K562 (cell line): Measurements from ENCODE around the gene MCL1. TPM values are rescaled to one million over a fixed set of nuclear protein-coding genes. Genes with fewer than 3 reads are reported as not detected.
A peak's percentile ranks its signal among the peaks of the same experiment; 100 is the strongest.

Experiments used
- ATF7 ChIP-seq: fragments of 450-650 bp; IDR thresholded peaks from 2 replicates; pipeline ENCODE4 v1.7.1; 2014; ENCODE audit warnings: mild to moderate bottlenecking, moderate library complexity
- CEBPG ChIP-seq, 3 experiments: fragments of 200-800 bp in 1 of 3; sonication (Bioruptor generic) in 1 of 3; sonication (generic) in 1 of 3; formaldehyde crosslinking in 1 of 3; IDR thresholded peaks in 2 of 3; conservative IDR thresholded peaks in 1 of 3; 2 replicates each; pipeline versions ENCODE4 v1.6.1 to v1.8.0; 2016 to 2022; ENCODE audit warnings: missing compliant biosample characterization in 2 of 3, missing genetic modification characterization in 2 of 3, mild to moderate bottlenecking in 1 of 3, missing genetic modification reagents in 1 of 3
- ERF ChIP-seq: fragments of 450-650 bp; formaldehyde crosslinking; IDR thresholded peaks from 2 replicates; pipeline ENCODE4 v1.4.0; 2020; ENCODE audit warnings: mild to moderate bottlenecking, mixed read lengths
- MAFK ChIP-seq: IDR thresholded peaks from 2 replicates; pipeline ENCODE4 v1.6.1; 2011; ENCODE audit warnings: low read length, improper control_type of control experiment
- MTF1 ChIP-seq: fragments of 250-450 bp; sonication (Bioruptor Pico); IDR thresholded peaks from 2 replicates; pipeline ENCODE4 v1.9.0; 2021; ENCODE audit warnings: moderate library complexity, mild to moderate bottlenecking, inconsistent platforms, borderline replicate concordance
- MYBL2 ChIP-seq, 2 experiments: fragments of 450-650 bp in 1 of 2; sonication (generic) in 1 of 2; formaldehyde crosslinking in 1 of 2; IDR thresholded peaks; 2 replicates each; pipeline versions ENCODE4 v1.6.1 to v1.8.1; 2017 to 2022; ENCODE audit warnings: borderline replicate concordance in 1 of 2, inconsistent platforms in 1 of 2, low read depth in 1 of 2, mild to moderate bottlenecking in 1 of 2, missing genetic modification reagents in 1 of 2, moderate library complexity in 1 of 2
- NCOR1 ChIP-seq: fragments of 450-650 bp; IDR thresholded peaks from 2 replicates; pipeline ENCODE4 v1.6.1; 2016; ENCODE audit warnings: mild to moderate bottlenecking, moderate library complexity
- NFIX ChIP-seq: fragments of 250-450 bp; sonication (Bioruptor Pico); IDR thresholded peaks from 2 replicates; pipeline ENCODE4 v1.4.0; 2020; ENCODE audit warnings: low read depth, mild to moderate bottlenecking, moderate library complexity
- RFX5 ChIP-seq: IDR thresholded peaks from 2 replicates; pipeline ENCODE4 v1.6.1; 2011; ENCODE audit warnings: low read depth, mild to moderate bottlenecking, improper control_type of control experiment, low read length
- RFX7 ChIP-seq: fragments of 250-450 bp; sonication (Bioruptor Pico); IDR thresholded peaks from 2 replicates; pipeline ENCODE4 v1.5.1; 2021; ENCODE audit warnings: mild to moderate bottlenecking
- SAFB ChIP-seq: fragments of 200-400 bp; formaldehyde crosslinking; IDR thresholded peaks from 2 replicates; pipeline ENCODE4 v1.6.1; 2017; ENCODE audit warnings: low read depth, low read length, borderline replicate concordance
- ZBTB1 ChIP-seq: sonication (generic); formaldehyde crosslinking; IDR thresholded peaks from 2 replicates; pipeline ENCODE4 v1.8.1; 2023; ENCODE audit warnings: missing genetic modification reagents, low read depth, mild to moderate bottlenecking, borderline replicate concordance
- ZKSCAN1 ChIP-seq: fragments of 150-350 bp; IDR thresholded peaks from 2 replicates; pipeline ENCODE4 v1.6.1; 2016; ENCODE audit warnings: low read depth, low read length
- ZNF174 ChIP-seq: fragments of 250-450 bp; sonication (Bioruptor Pico); IDR thresholded peaks from 2 replicates; pipeline ENCODE4 v1.4.0; 2020; ENCODE audit warnings: mild to moderate bottlenecking
- ZNF57 ChIP-seq: fragments of 450-650 bp; formaldehyde crosslinking; IDR thresholded peaks from 2 replicates; pipeline ENCODE4 v1.4.0; 2020; ENCODE audit warnings: mild to moderate bottlenecking, moderate library complexity
- ZNF589 ChIP-seq: fragments of 200-800 bp; sonication (Bioruptor generic); IDR thresholded peaks from 2 replicates; pipeline ENCODE4 v1.6.1; 2016; ENCODE audit warnings: low read depth, missing genetic modification characterization, missing compliant biosample characterization
- ZNF75A ChIP-seq: fragments of 450-650 bp; formaldehyde crosslinking; IDR thresholded peaks from 2 replicates; pipeline ENCODE4 v1.4.0; 2020; ENCODE audit warnings: mild to moderate bottlenecking
- ZNF764 ChIP-seq: fragments of 250-450 bp; sonication (Bioruptor Pico); IDR thresholded peaks from 2 replicates; pipeline ENCODE4 v1.4.0; 2020; ENCODE audit warnings: low read depth, mild to moderate bottlenecking, moderate library complexity
- ZNF766 ChIP-seq: fragments of 200-800 bp; sonication (Bioruptor generic); conservative IDR thresholded peaks from 2 replicates; pipeline ENCODE4 v1.6.1; 2016; ENCODE audit warnings: missing genetic modification characterization, missing compliant biosample characterization
- polyA plus RNA-seq, 8 experiments: library from polyadenylated mRNA; depleted of rRNA in 4 of 8; stranded (reverse) in 5 of 8; unstranded in 3 of 8; fragments of >200 nt; fragmentation: Nextera tagmentation in 2 of 8; fragmentation: Illumina TruSeq in 1 of 8; extraction: Ambion mirVana in 2 of 8; extraction: Trizol in 1 of 8; gene quantifications; 2 replicates each; pipeline versions ENCODE4 v1.2.1 to v1.2.3, GENCODE V29; 2011 to 2014; ENCODE audit warnings: inconsistent platforms in 1 of 8, missing spikeins in 1 of 8
- total RNA-seq, 7 experiments: library from RNA; depleted of rRNA in 6 of 7; stranded (reverse); fragments of >200 nt in 6 of 7; fragmentation: Illumina TruSeq in 2 of 7; extraction: Trizol in 2 of 7; gene quantifications; 2 replicates each; pipeline versions ENCODE4 v1.2.1 to v1.2.3, GENCODE V29; 2011 to 2021; ENCODE audit warnings: low replicate concordance in 1 of 7
- TF ChIP-seq, protein P1 (sequence below): fragments of 450-650 bp; IDR thresholded peaks from 2 replicates; pipeline ENCODE4 v1.7.1; 2018; ENCODE audit warnings: mild to moderate bottlenecking, low read depth; ENCODE audit not compliant: partially characterized antibody
- TF ChIP-seq, protein P2 (sequence below): fragments of 150-350 bp; conservative IDR thresholded peaks from 2 replicates; pipeline ENCODE4 v1.6.1; 2014; ENCODE audit warnings: low read length
- TF ChIP-seq, protein P3 (sequence below): fragments of 250-450 bp; sonication (Bioruptor Pico); IDR thresholded peaks from 2 replicates; pipeline ENCODE4 v1.6.1; 2021; ENCODE audit warnings: mild to moderate bottlenecking

MCL1 gene
- total and polyA plus RNA-seq, 9 of the 15 experiments (the other 6 are each of a cell fraction or from before 2014, with no cell fraction given) = 27.1 to 224 (median 138) TPM

DNA sequence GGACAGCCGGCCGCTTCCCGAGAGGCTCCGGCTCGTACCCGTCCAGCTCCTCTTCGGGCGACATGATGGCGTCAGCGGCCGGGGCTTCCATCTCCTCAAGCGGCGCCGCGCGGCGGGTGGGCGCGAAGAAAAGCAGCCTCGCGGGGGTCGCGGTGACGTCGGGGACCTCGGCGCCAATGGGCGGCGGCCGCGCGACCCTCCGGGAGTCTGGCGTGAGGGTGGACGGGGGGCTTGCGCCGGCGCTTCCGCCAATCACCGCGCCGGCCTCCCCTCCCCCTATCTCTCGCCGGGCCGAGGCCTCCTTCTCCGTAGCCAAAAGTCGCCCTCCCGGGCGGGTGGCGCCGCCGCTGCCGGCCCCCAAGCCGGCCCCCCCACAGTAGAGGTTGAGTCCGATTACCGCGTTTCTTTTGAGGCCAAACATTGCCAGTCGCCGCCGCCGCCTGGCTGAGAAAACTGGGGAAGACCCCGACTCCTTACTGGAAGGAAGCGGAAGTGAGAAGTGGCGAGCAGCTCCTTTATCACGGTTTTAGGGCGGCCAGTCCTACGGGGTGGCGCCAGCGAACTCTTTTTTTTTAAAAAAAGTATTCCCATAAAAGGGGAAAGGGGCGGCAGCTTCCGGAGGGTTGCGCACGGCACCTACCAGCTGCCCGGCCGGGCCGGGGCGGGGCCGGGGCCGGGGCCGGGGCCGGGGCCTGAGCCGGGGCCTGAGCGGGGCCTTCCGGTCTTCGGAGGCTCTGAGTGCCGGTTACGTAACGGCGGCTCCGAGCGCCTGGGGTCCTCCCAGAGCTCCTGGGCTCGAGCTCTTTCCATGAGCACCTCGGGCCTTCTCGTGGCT is at the start of gene MCL1 (continued):
- TF ChIP-seq CEBPG (CRISPR knock-in tag; IDR thresholded peaks at IDR 0.05) (no peak), CEBPG (tag; conservative IDR thresholded peaks at IDR 0.05 in 1 of 2, IDR thresholded peaks at IDR 0.05 in 1 of 2) (peak; percentile 69 to 78), RFX7 (CRISPR knock-in tag) (no peak), MYBL2 (IDR thresholded peaks at IDR 0.05; ENCODE audit: low read depth) (no peak), MYBL2 (CRISPR knock-in tag; IDR thresholded peaks at IDR 0.05; ENCODE audit: borderline replicate concordance) (no peak), SAFB (0 out of 2 replicates have a peak, but pooled peaks have one; percentile 25), ZNF766 (peak; percentile 55; the same call in 1 of the 2 replicates), RFX5 (no peak), ZNF764 (CRISPR knock-in tag) (no peak), ATF7 (peak; percentile 69), NCOR1 (peak; percentile 78), ZKSCAN1 (no peak; the same call in 1 of the 2 replicates), ERF (CRISPR knock-in tag) (peak; percentile 56; the same call in 1 of the 2 replicates), ZNF57 (no peak), ZNF589 (CRISPR knock-in tag) (peak; percentile 86), ZNF174 (CRISPR knock-in tag) (no peak), NFIX (no peak), MAFK (no peak), MTF1 (CRISPR knock-in tag) (no peak), ZBTB1 (CRISPR knock-in tag) (no peak), ZNF75A (CRISPR knock-in tag) (no peak)
- TF ChIP-seq, protein P1, sequence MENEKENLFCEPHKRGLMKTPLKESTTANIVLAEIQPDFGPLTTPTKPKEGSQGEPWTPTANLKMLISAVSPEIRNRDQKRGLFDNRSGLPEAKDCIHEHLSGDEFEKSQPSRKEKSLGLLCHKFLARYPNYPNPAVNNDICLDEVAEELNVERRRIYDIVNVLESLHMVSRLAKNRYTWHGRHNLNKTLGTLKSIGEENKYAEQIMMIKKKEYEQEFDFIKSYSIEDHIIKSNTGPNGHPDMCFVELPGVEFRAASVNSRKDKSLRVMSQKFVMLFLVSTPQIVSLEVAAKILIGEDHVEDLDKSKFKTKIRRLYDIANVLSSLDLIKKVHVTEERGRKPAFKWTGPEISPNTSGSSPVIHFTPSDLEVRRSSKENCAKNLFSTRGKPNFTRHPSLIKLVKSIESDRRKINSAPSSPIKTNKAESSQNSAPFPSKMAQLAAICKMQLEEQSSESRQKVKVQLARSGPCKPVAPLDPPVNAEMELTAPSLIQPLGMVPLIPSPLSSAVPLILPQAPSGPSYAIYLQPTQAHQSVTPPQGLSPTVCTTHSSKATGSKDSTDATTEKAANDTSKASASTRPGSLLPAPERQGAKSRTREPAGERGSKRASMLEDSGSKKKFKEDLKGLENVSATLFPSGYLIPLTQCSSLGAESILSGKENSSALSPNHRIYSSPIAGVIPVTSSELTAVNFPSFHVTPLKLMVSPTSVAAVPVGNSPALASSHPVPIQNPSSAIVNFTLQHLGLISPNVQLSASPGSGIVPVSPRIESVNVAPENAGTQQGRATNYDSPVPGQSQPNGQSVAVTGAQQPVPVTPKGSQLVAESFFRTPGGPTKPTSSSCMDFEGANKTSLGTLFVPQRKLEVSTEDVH = peak; percentile 74
- TF ChIP-seq, protein P2, sequence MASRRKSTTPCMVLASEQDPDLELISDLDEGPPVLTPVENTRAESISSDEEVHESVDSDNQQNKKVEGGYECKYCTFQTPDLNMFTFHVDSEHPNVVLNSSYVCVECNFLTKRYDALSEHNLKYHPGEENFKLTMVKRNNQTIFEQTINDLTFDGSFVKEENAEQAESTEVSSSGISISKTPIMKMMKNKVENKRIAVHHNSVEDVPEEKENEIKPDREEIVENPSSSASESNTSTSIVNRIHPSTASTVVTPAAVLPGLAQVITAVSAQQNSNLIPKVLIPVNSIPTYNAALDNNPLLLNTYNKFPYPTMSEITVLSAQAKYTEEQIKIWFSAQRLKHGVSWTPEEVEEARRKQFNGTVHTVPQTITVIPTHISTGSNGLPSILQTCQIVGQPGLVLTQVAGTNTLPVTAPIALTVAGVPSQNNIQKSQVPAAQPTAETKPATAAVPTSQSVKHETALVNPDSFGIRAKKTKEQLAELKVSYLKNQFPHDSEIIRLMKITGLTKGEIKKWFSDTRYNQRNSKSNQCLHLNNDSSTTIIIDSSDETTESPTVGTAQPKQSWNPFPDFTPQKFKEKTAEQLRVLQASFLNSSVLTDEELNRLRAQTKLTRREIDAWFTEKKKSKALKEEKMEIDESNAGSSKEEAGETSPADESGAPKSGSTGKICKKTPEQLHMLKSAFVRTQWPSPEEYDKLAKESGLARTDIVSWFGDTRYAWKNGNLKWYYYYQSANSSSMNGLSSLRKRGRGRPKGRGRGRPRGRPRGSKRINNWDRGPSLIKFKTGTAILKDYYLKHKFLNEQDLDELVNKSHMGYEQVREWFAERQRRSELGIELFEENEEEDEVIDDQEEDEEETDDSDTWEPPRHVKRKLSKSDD = no peak
- TF ChIP-seq, protein P3, sequence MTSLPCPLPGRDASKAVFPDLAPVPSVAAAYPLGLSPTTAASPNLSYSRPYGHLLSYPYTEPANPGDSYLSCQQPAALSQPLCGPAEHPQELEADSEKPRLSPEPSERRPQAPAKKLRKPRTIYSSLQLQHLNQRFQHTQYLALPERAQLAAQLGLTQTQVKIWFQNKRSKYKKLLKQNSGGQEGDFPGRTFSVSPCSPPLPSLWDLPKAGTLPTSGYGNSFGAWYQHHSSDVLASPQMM (CRISPR knock-in tag) = no peak
